MM.1S (cell line): Measurements from ENCODE around the gene IL17RD.

ENCODE experiments used
- EZH2 ChIP-seq: fragments of 300-600 bp; sonication (generic); optimal IDR thresholded peaks from 2 replicates; pipeline ENCODE3; 2017; ENCODE audit warnings: low read depth, mild to moderate bottlenecking, antibody characterized with exemption, low read length, mixed read lengths
- TF ChIP-seq, protein P1 (sequence below): fragments of 300-600 bp; sonication (generic); IDR thresholded peaks from 2 replicates; pipeline ENCODE4 v1.5.1; 2016; ENCODE audit warnings: antibody characterized with exemption, low read length, mixed read lengths

- TF ChIP-seq, protein P1, sequence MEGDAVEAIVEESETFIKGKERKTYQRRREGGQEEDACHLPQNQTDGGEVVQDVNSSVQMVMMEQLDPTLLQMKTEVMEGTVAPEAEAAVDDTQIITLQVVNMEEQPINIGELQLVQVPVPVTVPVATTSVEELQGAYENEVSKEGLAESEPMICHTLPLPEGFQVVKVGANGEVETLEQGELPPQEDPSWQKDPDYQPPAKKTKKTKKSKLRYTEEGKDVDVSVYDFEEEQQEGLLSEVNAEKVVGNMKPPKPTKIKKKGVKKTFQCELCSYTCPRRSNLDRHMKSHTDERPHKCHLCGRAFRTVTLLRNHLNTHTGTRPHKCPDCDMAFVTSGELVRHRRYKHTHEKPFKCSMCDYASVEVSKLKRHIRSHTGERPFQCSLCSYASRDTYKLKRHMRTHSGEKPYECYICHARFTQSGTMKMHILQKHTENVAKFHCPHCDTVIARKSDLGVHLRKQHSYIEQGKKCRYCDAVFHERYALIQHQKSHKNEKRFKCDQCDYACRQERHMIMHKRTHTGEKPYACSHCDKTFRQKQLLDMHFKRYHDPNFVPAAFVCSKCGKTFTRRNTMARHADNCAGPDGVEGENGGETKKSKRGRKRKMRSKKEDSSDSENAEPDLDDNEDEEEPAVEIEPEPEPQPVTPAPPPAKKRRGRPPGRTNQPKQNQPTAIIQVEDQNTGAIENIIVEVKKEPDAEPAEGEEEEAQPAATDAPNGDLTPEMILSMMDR, result no peak
- no peak for TF ChIP-seq EZH2
These were observed 3.0 kb upstream of the IL17RD start for GRCh38 chr3:57168151-57168550.
